IMR-90 (cell line): Measurements from ENCODE around the gene LONP2. TPM values are rescaled to one million over a fixed set of nuclear protein-coding genes. Genes with fewer than 3 reads are reported as not detected.

Experiments used
- ATAC-seq: fragments of 200-7000 bp; cut with Tn5 transposase; 2 replicates; pipeline ENCODE4 v1.9.1; 2020; ENCODE audit warnings: low read depth, mild to moderate bottlenecking, moderate library complexity
- BruUV-seq: library from RNA; stranded (reverse); fragments of 400-500 nt; replicated peaks from 2 replicates; lab custom pipeline; 2021; lab: Mats Ljungman, UMichigan
- CTCF ChIA-PET: fragments of 300-600 bp; formaldehyde crosslinking; extraction: SDS; loops from one replicate; lab custom pipeline; 2021; ENCODE audit warnings: antibody characterized with exemption; lab: Yijun Ruan, JAX
- POLR2A ChIA-PET: fragments of 300-600 bp; sonication (Branson Sonifier 250); formaldehyde crosslinking; loops from one replicate; lab custom pipeline; 2022; ENCODE audit warnings: antibody characterized with exemption; ENCODE audit not compliant: unreplicated experiment; lab: Charles Lee
- DNase-seq: peaks from one replicate; pipeline ENCODE4 v3.0.0; 2013
- H2AFZ ChIP-seq: replicated peaks from 2 replicates; pipeline ENCODE3; 2013; ENCODE audit warnings: low read length, mild to moderate bottlenecking; ENCODE audit not compliant: poor library complexity
- H2AK5ac ChIP-seq: 2 replicates; pipeline ENCODE4 v1.6.1; 2013; ENCODE audit warnings: low read depth, low read length, inconsistent platforms
- H2AK9ac ChIP-seq: replicated peaks from 2 replicates; pipeline ENCODE3; 2013; ENCODE audit warnings: mild to moderate bottlenecking, low read depth, low read length, moderate library complexity; ENCODE audit not compliant: poor library complexity
- H2BK120ac ChIP-seq: 2 replicates; pipeline ENCODE4 v1.6.1; 2013; ENCODE audit warnings: low read depth, low read length, inconsistent platforms
- H2BK15ac ChIP-seq: 3 replicates; pipeline ENCODE4 v1.6.1; 2013; ENCODE audit warnings: low read depth, low read length, inconsistent platforms
- H2BK20ac ChIP-seq: 2 replicates; pipeline ENCODE4 v1.6.1; 2013; ENCODE audit warnings: low read depth, mild to moderate bottlenecking, inconsistent platforms, low read length, moderate library complexity
- H2BK5ac ChIP-seq: 2 replicates; pipeline ENCODE4 v1.6.1; 2013; ENCODE audit warnings: mild to moderate bottlenecking, low read depth, low read length, inconsistent platforms; ENCODE audit not compliant: poor library complexity, severe bottlenecking
- H3K14ac ChIP-seq: replicated peaks from 2 replicates; pipeline ENCODE4 v1.6.1; 2013; ENCODE audit warnings: low read depth, low read length, inconsistent platforms
- H3K18ac ChIP-seq: 2 replicates; pipeline ENCODE4 v1.6.1; 2013; ENCODE audit warnings: low read depth, low read length, control low read depth
- H3K23ac ChIP-seq: 2 replicates; pipeline ENCODE4 v1.6.1; 2013; ENCODE audit warnings: low read depth, low read length, inconsistent platforms
- H3K27ac ChIP-seq: 2 replicates; pipeline ENCODE4 v1.5.1; 2013; ENCODE audit warnings: mild to moderate bottlenecking, control low read depth, low read length; ENCODE audit not compliant: insufficient read depth
- H3K27me3 ChIP-seq: 2 replicates; pipeline ENCODE4 v1.6.1; 2013; ENCODE audit warnings: low read length; ENCODE audit not compliant: control insufficient read depth, insufficient read depth
- H3K36me3 ChIP-seq: 2 replicates; pipeline ENCODE4 v1.6.1; 2013; ENCODE audit warnings: low read length, mixed read lengths; ENCODE audit not compliant: control insufficient read depth, insufficient read depth
- H3K4ac ChIP-seq: 2 replicates; pipeline ENCODE4 v1.6.1; 2013; ENCODE audit warnings: low read depth, low read length, inconsistent platforms
- H3K4me1 ChIP-seq: 2 replicates; pipeline ENCODE4 v1.6.1; 2013; ENCODE audit warnings: low read length, mixed read lengths; ENCODE audit not compliant: control insufficient read depth, insufficient read depth
- H3K4me2 ChIP-seq: 2 replicates; pipeline ENCODE4 v1.6.1; 2013; ENCODE audit warnings: low read depth, mild to moderate bottlenecking, control low read depth, low read length, moderate library complexity
- H3K4me3 ChIP-seq: 2 replicates; pipeline ENCODE4 v1.5.1; 2013; ENCODE audit warnings: low read depth, mild to moderate bottlenecking, control low read depth, low read length, moderate library complexity; ENCODE audit not compliant: insufficient read depth
- H3K56ac ChIP-seq: 2 replicates; pipeline ENCODE4 v1.6.1; 2013; ENCODE audit warnings: low read length, inconsistent platforms; ENCODE audit not compliant: insufficient read depth; ENCODE audit errors: extremely low read depth
- H3K79me1 ChIP-seq, 2 experiments: 2 replicates each; pipeline ENCODE4 v1.6.1; 2013; ENCODE audit warnings: low read length in 2 of 2, inconsistent platforms in 1 of 2, low read depth in 1 of 2
- H3K9ac ChIP-seq: 2 replicates; pipeline ENCODE4 v1.6.1; 2013; ENCODE audit warnings: low read depth, low read length, control low read depth
- H3K9me1 ChIP-seq: 2 replicates; pipeline ENCODE4 v1.6.1; 2013; ENCODE audit warnings: low read length, inconsistent platforms; ENCODE audit not compliant: insufficient read depth
- H3K9me3 ChIP-seq: 2 replicates; pipeline ENCODE4 v1.6.1; 2013; ENCODE audit warnings: low read length; ENCODE audit not compliant: control insufficient read depth, insufficient read depth
- H4K20me1 ChIP-seq: 2 replicates; pipeline ENCODE4 v1.6.1; 2013; ENCODE audit warnings: low read length, inconsistent platforms; ENCODE audit not compliant: insufficient read depth
- H4K5ac ChIP-seq: 2 replicates; pipeline ENCODE4 v1.6.1; 2013; ENCODE audit warnings: mild to moderate bottlenecking, low read depth, low read length, control low read depth
- H4K8ac ChIP-seq, 2 experiments: 2 replicates each; pipeline ENCODE4 v1.6.1; 2013; ENCODE audit warnings: low read depth in 2 of 2, low read length in 2 of 2, control low read depth in 1 of 2, inconsistent platforms in 1 of 2
- H4K91ac ChIP-seq: 2 replicates; pipeline ENCODE4 v1.6.1; 2013; ENCODE audit warnings: low read depth, low read length, inconsistent platforms; ENCODE audit not compliant: insufficient read depth
- BHLHE40 ChIP-seq: fragments of 150-350 bp; IDR thresholded peaks from 2 replicates; pipeline ENCODE4 v1.6.1; 2016; ENCODE audit warnings: mild to moderate bottlenecking, low read depth, low read length
- CEBPB ChIP-seq: IDR thresholded peaks from 2 replicates; pipeline ENCODE4 v1.6.1; 2012; ENCODE audit warnings: low read depth, low read length, improper control_type of control experiment
- CHD1 ChIP-seq: IDR thresholded peaks from 2 replicates; pipeline ENCODE4 v1.6.1; 2012; ENCODE audit warnings: low read depth, low read length, improper control_type of control experiment
- ELK1 ChIP-seq: fragments of 150-350 bp; IDR thresholded peaks from 2 replicates; pipeline ENCODE4 v1.6.1; 2016; ENCODE audit warnings: low read depth, mild to moderate bottlenecking, low read length, moderate library complexity, borderline replicate concordance
- FOS ChIP-seq: fragments of 150-350 bp; IDR thresholded peaks from 2 replicates; pipeline ENCODE4 v1.6.1; 2016; ENCODE audit warnings: low read depth, low read length
- MAFK ChIP-seq: IDR thresholded peaks from 2 replicates; pipeline ENCODE4 v1.6.1; 2012; ENCODE audit warnings: low read depth, low read length, improper control_type of control experiment
- MAZ ChIP-seq: IDR thresholded peaks from 2 replicates; pipeline ENCODE4 v1.6.1; 2012; ENCODE audit warnings: low read depth, mild to moderate bottlenecking, low read length, improper control_type of control experiment, moderate library complexity, borderline replicate concordance
- MXI1 ChIP-seq: IDR thresholded peaks from 2 replicates; pipeline ENCODE4 v1.6.1; 2012; ENCODE audit warnings: low read depth, mild to moderate bottlenecking, low read length, moderate library complexity, borderline replicate concordance
- NFE2L2 ChIP-seq: fragments of 150-350 bp; IDR thresholded peaks from 2 replicates; pipeline ENCODE4 v1.6.1; 2016; ENCODE audit warnings: low read depth, mild to moderate bottlenecking, low read length
- POLR2A ChIP-seq: IDR thresholded peaks from 2 replicates; pipeline ENCODE4 v1.6.1; 2012; ENCODE audit warnings: mild to moderate bottlenecking, low read depth, low read length
- RAD21 ChIP-seq: IDR thresholded peaks from 2 replicates; pipeline ENCODE4 v1.6.1; 2012; ENCODE audit warnings: low read length, improper control_type of control experiment
- RCOR1 ChIP-seq: IDR thresholded peaks from 2 replicates; pipeline ENCODE4 v1.6.1; 2012; ENCODE audit warnings: mild to moderate bottlenecking, low read length, improper control_type of control experiment; ENCODE audit not compliant: insufficient replicate concordance
- RFX5 ChIP-seq: IDR thresholded peaks from 2 replicates; pipeline ENCODE4 v1.8.0; 2012; ENCODE audit warnings: low read depth, mild to moderate bottlenecking, low read length, moderate library complexity
- SMC3 ChIP-seq: fragments of 150-350 bp; IDR thresholded peaks from 2 replicates; pipeline ENCODE4 v1.6.1; 2016; ENCODE audit warnings: low read depth, mild to moderate bottlenecking, antibody characterized with exemption, low read length, moderate library complexity
- USF2 ChIP-seq: fragments of 150-350 bp; IDR thresholded peaks from 2 replicates; pipeline ENCODE4 v1.6.1; 2017; ENCODE audit warnings: mild to moderate bottlenecking, antibody characterized with exemption, low read length, low read depth
- dilution Hi-C: fragments of 300-500 bp; cut with HindIII; formaldehyde crosslinking; loops from one replicate; pipeline ENCODE4 v1.14.3; 2018; ENCODE audit warnings: low sequenced_read_pairs; ENCODE audit not compliant: unreplicated experiment
- in situ Hi-C: fragments of 300-500 bp; cut with MboI; formaldehyde crosslinking; loops from 3 replicates; pipeline ENCODE4 v1.14.3; 2019; ENCODE audit warnings: low sequenced_read_pairs, inconsistent platforms, mixed read lengths
- intact Hi-C: fragments of 100-400 bp; cut with micrococcal nuclease; formaldehyde crosslinking; loops from 2 replicates; pipeline ENCODE4 v1.10.0; 2022
- polyA plus RNA-seq, 3 experiments: library from polyadenylated mRNA; depleted of rRNA; stranded (reverse); fragments of >200 nt; gene quantifications; 2 replicates each; pipeline ENCODE4 v1.2.3, GENCODE V29; 2012; ENCODE audit warnings: low replicate concordance in 1 of 3
- total RNA-seq: library from RNA; depleted of rRNA; stranded (reverse); fragments of >200 nt; gene quantifications from 2 replicates; pipeline ENCODE4 v1.2.3, GENCODE V29; 2012
- TF ChIP-seq, protein P1 (sequence below): conservative IDR thresholded peaks from 2 replicates; pipeline ENCODE4 v1.5.1; 2012; ENCODE audit warnings: mild to moderate bottlenecking, low read depth, low read length, improper control_type of control experiment

Gene LONP2
- total and polyA plus RNA-seq, 2 of the 4 experiments (the other 2 are of a cell fraction) = 31.5 to 90.9 TPM

DNA sequence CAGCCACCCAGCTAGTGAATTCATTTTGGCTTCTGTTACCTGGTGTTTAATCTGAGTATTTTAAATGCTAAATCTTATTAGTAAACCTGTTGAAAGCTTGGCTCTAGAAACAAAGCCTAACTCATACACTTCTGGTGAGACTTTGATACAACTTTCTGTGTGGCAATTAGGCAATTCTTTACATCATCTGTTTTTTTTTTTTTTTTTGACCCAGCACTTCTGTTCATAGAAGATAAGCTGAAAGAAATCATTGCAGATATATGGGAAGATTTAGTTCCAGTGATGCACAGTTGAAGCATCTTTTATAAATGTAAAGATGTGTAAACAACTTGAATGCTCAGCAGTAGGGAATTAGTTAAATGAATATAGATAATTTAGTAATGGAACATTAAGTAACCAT lies 24.9 kb downstream of the LONP2 start:
- Histone ChIP-seq H4K8ac (no peak overlapping the region), H3K9me3 (no peaks in the 10 kb centered on the region), H3K9me1 (0 out of 2 replicates have a peak, but pooled peaks cover 3% of the 10 kb centered on the region), H2AFZ (no peak overlapping the region), H2BK5ac (no peak overlapping the region), H3K36me3 (peaks cover 15% of the 10 kb centered on the region), H2BK120ac (no peak overlapping the region), H3K18ac (no peak overlapping the region), H2BK20ac (no peak overlapping the region), H3K27ac (no peak overlapping the region), H2AK5ac (no peak overlapping the region), H3K27me3 (no peaks in the 10 kb centered on the region), H3K79me1 (peaks cover 3 to 7% of the 10 kb centered on the region in 2 experiments; a peak in 3 of 4 replicates), H3K56ac (no peak overlapping the region), H4K20me1 (no peaks in the 10 kb centered on the region), H2AK9ac (no peak overlapping the region), H2BK15ac (no peak overlapping the region), H3K4me3 (no peak overlapping the region), H4K5ac (no peak overlapping the region), H4K91ac (no peak overlapping the region), H3K14ac (no peak overlapping the region), H3K23ac (no peak overlapping the region), H3K4ac (no peak overlapping the region), H3K9ac (no peak overlapping the region), H3K4me2 (no peak overlapping the region), H3K4me1 (peaks cover 2% of the 10 kb centered on the region; the same call in 1 of the 2 replicates)
- dilution Hi-C loops = no loop called here
- BruUV-seq = no TSS peak
- POLR2A ChIA-PET = no interaction called here
- CTCF ChIA-PET = interaction anchor here (0.6 kb wide), 2 partner anchors 33 to 119 kb away, joined by 3 read pairs; no protein-coding TSS in a partner anchor
- ATAC-seq = no peak
- intact Hi-C loops = no loop called here
- in situ Hi-C loops = no loop called here
- no peak for TF ChIP-seq MAFK
- TF ChIP-seq MXI1 = no peak
- TF ChIP-seq CEBPB = no peak
- no peak for TF ChIP-seq NFE2L2
- no peak for TF ChIP-seq POLR2A
- no peak for TF ChIP-seq SMC3
- no peak for TF ChIP-seq ELK1
- no peak for TF ChIP-seq CHD1
- TF ChIP-seq BHLHE40 = no peak
- TF ChIP-seq, protein P1, sequence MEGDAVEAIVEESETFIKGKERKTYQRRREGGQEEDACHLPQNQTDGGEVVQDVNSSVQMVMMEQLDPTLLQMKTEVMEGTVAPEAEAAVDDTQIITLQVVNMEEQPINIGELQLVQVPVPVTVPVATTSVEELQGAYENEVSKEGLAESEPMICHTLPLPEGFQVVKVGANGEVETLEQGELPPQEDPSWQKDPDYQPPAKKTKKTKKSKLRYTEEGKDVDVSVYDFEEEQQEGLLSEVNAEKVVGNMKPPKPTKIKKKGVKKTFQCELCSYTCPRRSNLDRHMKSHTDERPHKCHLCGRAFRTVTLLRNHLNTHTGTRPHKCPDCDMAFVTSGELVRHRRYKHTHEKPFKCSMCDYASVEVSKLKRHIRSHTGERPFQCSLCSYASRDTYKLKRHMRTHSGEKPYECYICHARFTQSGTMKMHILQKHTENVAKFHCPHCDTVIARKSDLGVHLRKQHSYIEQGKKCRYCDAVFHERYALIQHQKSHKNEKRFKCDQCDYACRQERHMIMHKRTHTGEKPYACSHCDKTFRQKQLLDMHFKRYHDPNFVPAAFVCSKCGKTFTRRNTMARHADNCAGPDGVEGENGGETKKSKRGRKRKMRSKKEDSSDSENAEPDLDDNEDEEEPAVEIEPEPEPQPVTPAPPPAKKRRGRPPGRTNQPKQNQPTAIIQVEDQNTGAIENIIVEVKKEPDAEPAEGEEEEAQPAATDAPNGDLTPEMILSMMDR = no peak
- TF ChIP-seq MAZ = no peak
- no peak for TF ChIP-seq FOS
- no peak for TF ChIP-seq RFX5
- no peak for TF ChIP-seq RAD21
- no peak for TF ChIP-seq RCOR1
- TF ChIP-seq USF2 = no peak
- no peak for DNase-seq
